Hepatocyte (in vitro differentiated cells): ENCODE measurements around the gene PPDPF.

ENCODE experiments used
- EZH2 ChIP-seq: fragments of 200-600 bp; sonication (generic); IDR thresholded peaks from 2 replicates; pipeline ENCODE4 v1.6.1; 2016; ENCODE audit warnings: antibody characterized with exemption, mild to moderate bottlenecking, borderline replicate concordance
- TF ChIP-seq, protein P1 (sequence below): fragments of 200-600 bp; sonication (generic); IDR thresholded peaks from 2 replicates; pipeline ENCODE4 v1.5.1; 2016; ENCODE audit warnings: antibody characterized with exemption, mild to moderate bottlenecking; ENCODE audit not compliant: poor library complexity

DNA sequence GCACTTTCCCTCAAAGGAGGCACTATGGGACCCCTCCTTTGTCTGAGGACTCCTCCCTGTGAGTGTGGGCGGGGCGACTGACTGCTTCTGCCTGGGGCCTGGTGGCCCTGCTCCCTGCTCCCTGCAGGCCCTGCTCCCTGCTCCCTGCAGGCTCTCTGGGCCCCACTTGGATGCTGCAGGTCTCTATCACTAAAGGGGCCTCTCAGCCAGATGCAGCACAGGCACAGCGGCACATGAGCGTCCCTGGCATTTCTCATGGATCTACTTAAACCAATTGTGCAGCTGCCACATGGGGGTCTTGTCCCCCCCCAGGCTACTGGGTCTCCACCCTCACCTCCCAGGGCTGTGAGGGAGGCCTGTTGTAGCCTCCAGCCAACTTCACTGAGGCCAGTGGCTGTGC lies 29.5 kb upstream of the PPDPF start:
- TF ChIP-seq, protein P1, sequence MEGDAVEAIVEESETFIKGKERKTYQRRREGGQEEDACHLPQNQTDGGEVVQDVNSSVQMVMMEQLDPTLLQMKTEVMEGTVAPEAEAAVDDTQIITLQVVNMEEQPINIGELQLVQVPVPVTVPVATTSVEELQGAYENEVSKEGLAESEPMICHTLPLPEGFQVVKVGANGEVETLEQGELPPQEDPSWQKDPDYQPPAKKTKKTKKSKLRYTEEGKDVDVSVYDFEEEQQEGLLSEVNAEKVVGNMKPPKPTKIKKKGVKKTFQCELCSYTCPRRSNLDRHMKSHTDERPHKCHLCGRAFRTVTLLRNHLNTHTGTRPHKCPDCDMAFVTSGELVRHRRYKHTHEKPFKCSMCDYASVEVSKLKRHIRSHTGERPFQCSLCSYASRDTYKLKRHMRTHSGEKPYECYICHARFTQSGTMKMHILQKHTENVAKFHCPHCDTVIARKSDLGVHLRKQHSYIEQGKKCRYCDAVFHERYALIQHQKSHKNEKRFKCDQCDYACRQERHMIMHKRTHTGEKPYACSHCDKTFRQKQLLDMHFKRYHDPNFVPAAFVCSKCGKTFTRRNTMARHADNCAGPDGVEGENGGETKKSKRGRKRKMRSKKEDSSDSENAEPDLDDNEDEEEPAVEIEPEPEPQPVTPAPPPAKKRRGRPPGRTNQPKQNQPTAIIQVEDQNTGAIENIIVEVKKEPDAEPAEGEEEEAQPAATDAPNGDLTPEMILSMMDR, result no peak
- no peak for TF ChIP-seq EZH2
